NCI-H187 treated with DMSO at 0.1 percent for 48 hours (cell line): Measurements from ENCODE around the gene NRIP1.

ENCODE experiments used
- DNase-seq: peaks from one replicate; lab custom pipeline; 2025; lab: John Stamatoyannopoulos, UW

Gene NRIP1

GRCh38 chr21:14916676-14917141, 148.1 kb downstream of the NRIP1 start:
- DNase-seq = no peak

GRCh38 chr21:14913638-14914037, 151.2 kb downstream of the NRIP1 start:
- no peak for DNase-seq

GRCh38 chr21:14911351-14911750, 153.4 kb downstream of the NRIP1 start:
- DNase-seq = no peak
